SU-DHL-6 (cell line): ENCODE data around the gene LINGO3.

ENCODE experiments used
- EZH2phosphoT487 ChIP-seq: fragments of 200-600 bp; sonication (generic), shearing (Covaris generic); conservative IDR thresholded peaks from 2 replicates; pipeline ENCODE4 v1.6.1; 2018; ENCODE audit warnings: mild to moderate bottlenecking, antibody characterized with exemption, low read length, moderate library complexity, mixed read lengths
- TF ChIP-seq, protein P1 (sequence below): fragments of 200-600 bp; sonication (generic); IDR thresholded peaks from one replicate; pipeline ENCODE4 v1.5.1; 2017; ENCODE audit warnings: antibody characterized with exemption, mild to moderate bottlenecking, low read length, moderate library complexity; ENCODE audit not compliant: insufficient read depth, poor library complexity, severe bottlenecking

DNA sequence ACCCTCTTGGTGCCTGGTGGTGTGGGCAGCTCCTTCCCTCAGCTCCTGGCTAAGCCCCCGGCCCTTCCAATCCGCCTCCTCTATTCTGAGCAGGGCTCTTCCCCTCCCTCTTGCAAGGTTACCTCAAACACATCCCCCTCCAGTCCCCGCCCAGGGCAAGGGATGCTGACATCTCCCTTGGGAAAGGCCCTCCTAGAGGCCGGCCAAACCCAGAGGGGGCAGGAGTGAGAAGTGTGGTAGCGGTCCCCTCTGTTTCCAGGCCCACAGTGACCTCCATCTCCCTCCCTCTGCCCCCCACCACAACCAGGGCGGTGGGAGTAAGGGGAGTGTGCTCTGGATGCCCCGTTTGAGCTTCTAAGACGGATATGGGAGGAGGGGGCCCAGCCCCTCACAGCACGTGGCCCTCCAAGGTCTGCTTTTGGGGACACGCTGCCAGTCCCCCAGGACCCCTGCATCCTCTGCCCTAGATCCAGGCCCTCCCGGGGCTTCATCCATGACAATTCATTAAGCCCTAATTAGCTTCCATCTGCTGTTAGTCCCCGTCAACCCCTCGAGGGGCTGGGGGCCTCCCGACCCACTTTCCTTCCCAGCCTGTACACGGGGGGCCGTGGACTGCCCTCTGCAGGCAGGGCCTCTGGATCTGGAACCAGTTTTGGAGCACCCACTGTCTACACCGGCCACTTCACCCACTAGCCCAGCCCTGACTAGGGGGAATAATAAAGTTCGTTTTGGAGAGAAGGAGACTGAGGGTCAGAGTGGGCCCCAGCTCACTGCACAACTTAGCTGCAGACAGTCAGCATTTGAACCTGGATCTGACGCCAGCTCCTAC, 2.3 kb downstream of the LINGO3 start:
- TF ChIP-seq, protein P1, sequence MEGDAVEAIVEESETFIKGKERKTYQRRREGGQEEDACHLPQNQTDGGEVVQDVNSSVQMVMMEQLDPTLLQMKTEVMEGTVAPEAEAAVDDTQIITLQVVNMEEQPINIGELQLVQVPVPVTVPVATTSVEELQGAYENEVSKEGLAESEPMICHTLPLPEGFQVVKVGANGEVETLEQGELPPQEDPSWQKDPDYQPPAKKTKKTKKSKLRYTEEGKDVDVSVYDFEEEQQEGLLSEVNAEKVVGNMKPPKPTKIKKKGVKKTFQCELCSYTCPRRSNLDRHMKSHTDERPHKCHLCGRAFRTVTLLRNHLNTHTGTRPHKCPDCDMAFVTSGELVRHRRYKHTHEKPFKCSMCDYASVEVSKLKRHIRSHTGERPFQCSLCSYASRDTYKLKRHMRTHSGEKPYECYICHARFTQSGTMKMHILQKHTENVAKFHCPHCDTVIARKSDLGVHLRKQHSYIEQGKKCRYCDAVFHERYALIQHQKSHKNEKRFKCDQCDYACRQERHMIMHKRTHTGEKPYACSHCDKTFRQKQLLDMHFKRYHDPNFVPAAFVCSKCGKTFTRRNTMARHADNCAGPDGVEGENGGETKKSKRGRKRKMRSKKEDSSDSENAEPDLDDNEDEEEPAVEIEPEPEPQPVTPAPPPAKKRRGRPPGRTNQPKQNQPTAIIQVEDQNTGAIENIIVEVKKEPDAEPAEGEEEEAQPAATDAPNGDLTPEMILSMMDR = no peak
- TF ChIP-seq EZH2phosphoT487 = no peak
